ENCODE data around the gene EPHA7.

The EPHA7 gene

GRCh38 chr6:93393554-93394074, 25.7 kb downstream of the EPHA7 start:
- no peak for DNase-seq (ENCODE audit: low read depth)

DNA sequence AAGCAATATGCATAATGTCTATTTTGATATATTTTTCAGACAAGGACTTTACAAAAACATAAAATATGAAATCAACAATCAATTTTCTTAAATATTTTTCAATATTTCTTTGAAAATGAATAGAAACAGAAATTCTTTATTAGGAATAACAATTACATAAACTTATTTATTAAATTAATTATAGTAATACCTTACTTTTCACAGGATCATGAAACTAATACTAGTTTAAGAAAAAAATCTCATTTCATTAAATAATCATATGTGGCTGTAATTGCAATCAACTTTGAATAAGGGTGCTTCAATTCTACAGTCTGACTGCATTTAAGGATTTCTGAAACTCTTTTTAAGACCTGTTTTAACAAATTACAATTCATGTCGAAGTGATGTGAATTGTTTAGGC, 26.6 kb downstream of the EPHA7 start:
- no peak for DNase-seq (ENCODE audit: low read depth)

- DNase-seq (ENCODE audit: low read depth) = no peak
These were observed 27.4 kb downstream of the EPHA7 start for GRCh38 chr6:93391965-93392364.

DNA sequence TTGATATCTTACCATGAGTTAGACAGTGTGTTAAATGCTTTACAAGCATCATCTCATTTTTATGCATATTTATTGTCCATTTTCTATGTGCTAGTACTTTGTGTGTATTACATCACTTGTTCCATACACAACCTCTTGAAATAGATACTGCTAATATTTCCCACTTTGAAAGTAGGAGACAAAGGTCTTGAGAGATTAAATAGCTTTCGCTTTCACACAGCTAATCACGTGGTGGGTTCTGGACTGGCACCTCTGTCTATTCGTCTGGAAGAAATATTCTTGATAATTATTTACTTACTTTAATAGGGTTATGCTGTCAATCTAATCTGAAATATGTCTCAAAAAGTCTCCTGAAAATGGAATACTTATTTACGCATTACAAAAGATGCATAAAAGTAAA, 30.2 kb downstream of the EPHA7 start:
- DNase-seq (ENCODE audit: low read depth) = no peak

DNA sequence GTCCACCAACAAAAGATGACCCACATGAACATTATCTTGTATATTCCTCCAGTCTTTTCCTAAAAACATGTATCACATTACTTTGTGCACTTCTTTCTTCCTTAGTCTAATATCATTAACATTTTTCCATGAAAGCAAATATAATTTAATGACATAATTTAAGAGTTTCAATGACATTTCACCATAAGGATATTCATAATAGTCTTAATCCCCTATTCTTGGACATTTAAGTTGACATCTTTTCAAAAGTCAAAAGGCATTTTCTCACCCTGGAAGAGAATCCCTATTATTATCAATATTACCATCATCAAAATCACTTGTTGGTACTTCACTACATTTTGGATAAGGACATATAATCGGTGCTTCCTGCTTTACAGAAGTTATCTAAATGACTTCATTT, 31.3 kb downstream of the EPHA7 start:
- DNase-seq (ENCODE audit: low read depth) = no peak

DNA sequence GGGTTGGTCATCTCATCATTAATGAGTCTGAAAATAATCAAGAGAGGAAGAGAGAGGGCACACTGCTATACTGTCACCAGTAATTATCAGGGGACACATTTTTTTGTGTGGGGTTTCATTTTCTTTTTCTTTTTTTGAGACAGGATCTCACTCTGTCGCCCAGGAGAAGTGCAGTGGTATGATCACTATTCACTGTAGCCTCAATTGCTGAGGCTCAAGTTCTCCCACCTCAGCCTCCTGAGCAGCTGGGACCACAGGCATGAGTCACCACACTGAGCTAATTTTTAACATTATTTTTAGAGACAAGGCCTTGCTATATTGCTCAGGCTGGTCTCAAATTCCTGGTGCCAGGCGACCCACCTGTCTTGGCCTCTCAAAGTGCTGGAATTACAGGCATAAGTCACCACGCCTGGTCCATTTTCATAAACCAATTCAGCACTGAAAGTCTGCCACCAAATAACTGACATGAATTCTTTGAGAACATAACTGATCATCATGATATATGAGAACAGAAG, 43.3 kb downstream of the EPHA7 start:
- no peak for DNase-seq (ENCODE audit: low read depth)

GRCh38 chr6:93373445-93373844, 45.9 kb downstream of the EPHA7 start:
- DNase-seq (ENCODE audit: low read depth) = no peak

- no peak for DNase-seq (ENCODE audit: low read depth)
These were observed 47.6 kb downstream of the EPHA7 start for GRCh38 chr6:93371756-93372155.

- no peak for DNase-seq (ENCODE audit: low read depth)
These were observed 49.7 kb downstream of the EPHA7 start for GRCh38 chr6:93369586-93370134.

DNA sequence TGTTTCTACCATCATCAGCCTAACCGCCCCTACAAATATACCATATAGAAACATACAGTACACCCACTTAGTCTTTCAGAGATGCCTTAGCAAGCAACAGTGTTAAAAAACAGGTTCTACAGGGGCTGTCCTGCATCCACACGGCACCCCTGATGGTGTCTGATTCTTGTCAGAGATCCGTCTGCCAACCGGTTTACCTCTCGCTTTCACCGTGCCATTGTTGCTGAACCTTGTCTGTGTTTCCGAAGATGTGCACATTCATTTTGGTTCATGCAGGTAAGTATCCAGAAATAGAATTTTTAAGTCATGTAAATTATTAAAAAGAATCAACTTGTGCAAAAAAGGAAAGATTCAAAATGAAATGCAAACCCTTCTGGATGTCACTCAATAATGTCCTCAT, 52.9 kb downstream of the EPHA7 start:
- DNase-seq (ENCODE audit: low read depth) = no peak

DNA sequence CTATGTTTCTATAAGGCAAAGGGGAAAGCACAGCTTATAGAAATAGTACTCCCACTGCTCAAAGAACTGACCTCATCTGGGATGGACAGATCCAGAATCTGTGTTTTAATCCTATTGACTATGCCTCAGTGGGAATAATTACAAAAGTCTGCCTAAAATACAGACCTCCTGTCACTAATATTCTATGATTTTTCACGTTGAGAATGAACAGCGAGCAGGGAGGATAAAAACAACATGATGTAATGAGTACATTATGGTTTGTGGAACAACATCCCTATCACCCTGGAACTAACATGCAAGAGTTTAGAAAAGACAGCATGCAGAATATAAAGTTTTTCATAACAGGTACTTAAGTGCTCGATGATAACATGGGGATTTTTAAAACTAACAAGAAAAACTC, 53.9 kb downstream of the EPHA7 start:
- DNase-seq (ENCODE audit: low read depth) = no peak

DNA sequence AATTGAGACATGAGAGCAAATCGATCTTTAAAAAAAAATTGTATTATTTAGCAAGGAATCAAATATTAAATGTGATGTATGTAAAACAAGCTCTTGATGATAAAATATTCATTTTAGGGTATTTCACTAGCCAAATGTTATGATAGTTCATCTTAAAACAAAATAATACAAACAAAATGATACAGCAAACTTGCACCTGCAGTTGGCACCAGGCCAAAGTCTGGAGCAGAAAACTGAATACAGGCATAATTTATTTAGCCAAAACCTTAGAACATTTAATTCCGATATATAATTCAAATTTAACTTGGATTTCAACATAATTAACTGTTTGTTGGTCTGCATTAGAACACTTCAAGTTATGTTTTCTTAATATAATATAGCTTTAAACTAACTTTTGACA, 60.9 kb downstream of the EPHA7 start:
- DNase-seq (ENCODE audit: low read depth) = no peak

DNA sequence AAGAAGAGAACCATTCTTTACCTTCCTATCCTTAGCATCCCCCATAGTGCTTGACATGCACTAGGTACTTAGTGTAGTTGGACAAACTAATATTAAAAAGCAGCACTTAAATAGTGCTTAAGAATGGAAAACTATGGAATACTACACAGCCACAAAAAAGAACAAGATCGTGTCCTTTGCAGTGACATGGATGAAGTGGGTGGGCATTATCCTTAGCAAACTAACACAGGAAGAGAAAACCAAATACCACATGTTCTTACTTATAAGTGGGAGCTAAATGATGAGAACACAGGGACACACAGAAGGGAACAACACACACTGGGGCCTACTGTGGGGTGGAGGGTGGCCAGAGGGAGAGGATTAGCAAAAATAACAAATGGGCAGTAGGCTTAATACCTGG, 66.8 kb downstream of the EPHA7 start:
- no peak for DNase-seq (ENCODE audit: low read depth)

DNA sequence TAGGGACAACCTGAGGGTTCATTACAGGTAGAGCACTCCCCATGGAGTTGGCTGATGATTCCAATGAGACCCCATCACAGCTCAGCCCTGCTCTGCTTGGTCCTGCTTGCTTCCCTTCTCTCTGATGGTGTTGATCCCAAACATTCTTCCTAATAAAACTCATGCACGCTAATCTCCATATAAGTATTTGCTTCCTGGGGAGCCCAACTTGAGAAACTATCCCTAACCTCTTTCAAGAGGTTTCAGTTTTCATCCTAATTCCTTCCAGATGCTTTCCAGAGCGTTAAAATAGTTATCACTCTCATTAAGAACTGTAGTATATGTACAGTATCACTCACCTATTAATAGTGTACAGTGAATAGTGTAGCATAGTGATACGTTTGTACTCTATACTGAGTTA, 68.1 kb downstream of the EPHA7 start:
- DNase-seq (ENCODE audit: low read depth) = no peak

DNA sequence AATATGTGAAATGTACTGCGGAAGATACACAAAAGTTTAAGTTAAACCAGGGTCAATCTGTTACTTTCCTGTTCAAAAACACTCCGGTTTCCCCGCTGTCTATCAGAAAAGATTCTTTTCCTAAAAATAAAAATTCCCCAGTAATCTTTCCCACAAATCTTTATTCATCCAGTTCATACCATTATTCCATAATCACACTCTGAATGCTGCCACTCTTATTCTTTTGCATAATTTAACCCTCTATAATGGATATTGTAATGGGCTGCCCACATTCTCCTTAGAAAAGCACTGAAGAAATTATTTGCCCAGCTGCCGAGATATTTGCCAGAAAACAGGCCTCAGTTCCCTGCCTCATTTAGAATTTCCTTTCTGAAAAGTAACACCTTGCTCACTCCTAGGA, 68.6 kb downstream of the EPHA7 start:
- DNase-seq (ENCODE audit: low read depth) = no peak

DNA sequence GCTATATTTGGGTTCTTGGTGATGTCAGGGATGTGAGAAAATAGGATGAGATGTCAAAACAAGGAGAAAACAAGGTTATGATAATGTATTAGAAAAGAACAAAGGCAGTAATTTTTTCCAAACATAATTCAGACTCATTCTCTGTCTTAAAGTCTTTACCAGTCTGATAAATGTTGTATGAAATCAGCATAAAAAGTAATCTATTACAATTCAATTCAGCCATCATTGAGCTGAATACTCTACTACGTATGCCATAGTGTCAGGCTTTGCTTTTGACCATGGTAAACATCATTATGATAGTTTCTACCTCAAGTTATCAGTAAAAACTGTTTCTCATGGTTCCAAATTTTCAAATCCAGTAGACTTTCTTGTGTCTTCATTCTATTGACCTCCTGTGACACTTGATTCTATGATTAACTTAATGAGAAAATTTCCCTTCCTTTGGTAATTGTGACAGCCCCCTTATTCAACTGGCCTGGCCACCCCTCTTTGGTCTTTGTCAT, 75.0 kb downstream of the EPHA7 start:
- no peak for DNase-seq (ENCODE audit: low read depth)

DNA sequence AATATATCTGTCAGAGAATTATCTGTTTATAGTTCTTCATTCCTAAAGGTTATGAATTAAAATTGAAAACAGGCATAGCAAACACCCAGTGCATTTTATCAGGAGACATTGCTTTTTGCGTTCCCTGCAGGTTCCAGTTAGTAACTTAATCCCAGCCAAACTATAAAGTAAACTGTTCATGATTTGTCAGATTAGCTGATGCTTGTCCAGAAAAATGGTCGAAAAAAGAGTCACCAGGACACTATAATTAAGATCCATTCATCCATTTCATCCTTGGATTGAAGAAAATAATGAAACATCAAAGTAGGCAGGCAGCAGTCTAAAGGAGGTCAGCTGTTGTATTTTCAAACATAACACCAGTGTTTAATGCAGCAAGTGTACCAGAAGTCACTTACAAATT, 75.9 kb downstream of the EPHA7 start:
- DNase-seq (ENCODE audit: low read depth) = no peak

- no peak for DNase-seq (ENCODE audit: low read depth)
These were observed 77.3 kb downstream of the EPHA7 start for GRCh38 chr6:93341900-93342613.

GRCh38 chr6:93337772-93338394, 81.5 kb downstream of the EPHA7 start:
- no peak for DNase-seq (ENCODE audit: low read depth)

DNA sequence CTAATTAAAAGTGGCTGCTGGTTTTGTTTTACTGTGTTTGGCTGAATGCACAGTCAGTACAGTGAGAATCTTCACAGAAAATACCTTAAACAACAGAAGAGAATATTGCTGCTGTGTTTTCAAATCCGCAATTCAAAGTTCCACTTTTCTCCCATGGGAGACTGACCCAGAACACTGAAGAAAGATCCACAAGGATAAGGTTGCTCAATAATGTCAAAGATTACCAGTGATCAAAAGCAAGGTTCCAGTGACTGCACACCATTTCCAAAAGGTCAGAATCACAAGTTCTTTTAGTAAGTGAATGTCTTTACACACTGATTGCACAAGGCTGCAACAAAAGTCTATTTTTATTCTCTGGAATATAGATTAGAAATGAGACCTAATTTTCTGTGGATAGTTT, 82.3 kb downstream of the EPHA7 start:
- DNase-seq (ENCODE audit: low read depth) = no peak

GRCh38 chr6:93329301-93330000, 89.9 kb downstream of the EPHA7 start:
- DNase-seq (ENCODE audit: low read depth) = no peak

- no peak for DNase-seq (ENCODE audit: low read depth)
These were observed 91.5 kb downstream of the EPHA7 start for GRCh38 chr6:93327857-93328256.

All from T follicular helper cell (primary cell).